IPS-20b (cell line): Measurements from ENCODE around the gene CDK5.
"Not testable (repeated sequence)": the region's sequence is repeated elsewhere in the genome, so short reads cannot be mapped to it uniquely, and the experiment has no call there.

Experiments used
- H3K27ac ChIP-seq: one replicate; pipeline ENCODE4 v1.5.1; 2013; ENCODE audit warnings: low read length
- H3K27me3 ChIP-seq: 2 replicates; pipeline ENCODE4 v1.6.1; 2013; ENCODE audit warnings: mild to moderate bottlenecking, low read length, inconsistent platforms; ENCODE audit not compliant: insufficient read depth
- H3K36me3 ChIP-seq: 2 replicates; pipeline ENCODE4 v1.6.1; 2013; ENCODE audit warnings: low read depth, mild to moderate bottlenecking, inconsistent platforms, low read length, moderate library complexity; ENCODE audit not compliant: insufficient read depth
- H3K4me1 ChIP-seq: 2 replicates; pipeline ENCODE4 v1.6.1; 2013; ENCODE audit warnings: mild to moderate bottlenecking, control low read depth, inconsistent platforms, low read length, moderate library complexity; ENCODE audit not compliant: insufficient read depth
- H3K4me3 ChIP-seq: 2 replicates; pipeline ENCODE4 v1.5.1; 2013; ENCODE audit warnings: mild to moderate bottlenecking, low read length, inconsistent platforms
- H3K9ac ChIP-seq: 2 replicates; pipeline ENCODE4 v1.6.1; 2013; ENCODE audit warnings: low read depth, mild to moderate bottlenecking, inconsistent platforms, low read length, moderate library complexity
- H3K9me3 ChIP-seq: 2 replicates; pipeline ENCODE4 v1.6.1; 2013; ENCODE audit warnings: mild to moderate bottlenecking, low read depth, low read length, inconsistent platforms; ENCODE audit not compliant: insufficient read depth

Gene CDK5

GRCh38 chr7:151047976-151048815 lies 9.5 kb downstream of the CDK5 start, which contains the start of gene ASIC3:
Gene ASIC3 (plus strand): TSS chr7:151048531. CDS start chr7:151048886, 355 bp downstream.
- Histone ChIP-seq H3K36me3 (no peaks in the 10 kb centered on the region), H3K9me3 (no peaks in the 10 kb centered on the region), H3K4me1 (no peaks in the 10 kb centered on the region), H3K27ac (no peak within 1 kb of the TSS), H3K9ac (no peak within 1 kb of the TSS), H3K4me3 (no peak within 1 kb of the TSS), H3K27me3 (peaks cover 46% of the 10 kb centered on the region)

- H3K27me3 ChIP-seq: peaks cover 34% of the 10 kb centered on the region
- no peaks in the 10 kb centered on the region for H3K9me3 ChIP-seq
- H3K36me3 ChIP-seq: no peaks in the 10 kb centered on the region
- H3K27ac ChIP-seq: no peak overlapping the region
- no peak overlapping the region for H3K4me3 ChIP-seq
- no peaks in the 10 kb centered on the region for H3K4me1 ChIP-seq
- H3K9ac ChIP-seq: no peak overlapping the region
Observed at GRCh38 chr7:151046603-151047573, 10.8 kb downstream of the CDK5 start.

- Histone ChIP-seq H3K9me3 (no peaks in the 10 kb centered on the region), H3K36me3 (no peaks in the 10 kb centered on the region), H3K9ac (no peak overlapping the region), H3K4me1 (no peaks in the 10 kb centered on the region), H3K27me3 (peaks cover 25% of the 10 kb centered on the region), H3K27ac (no peak overlapping the region), H3K4me3 (no peak overlapping the region)
Observed at GRCh38 chr7:151045967-151046366, 11.7 kb downstream of the CDK5 start.

GRCh38 chr7:151045262-151045661 lies 12.4 kb downstream of the CDK5 start:
- no peak overlapping the region for H3K27ac ChIP-seq
- H3K36me3 ChIP-seq: no peaks in the 10 kb centered on the region
- peaks cover 18% of the 10 kb centered on the region for H3K27me3 ChIP-seq
- H3K9ac ChIP-seq: no peak overlapping the region
- no peak overlapping the region for H3K4me3 ChIP-seq
- no peaks in the 10 kb centered on the region for H3K9me3 ChIP-seq
- no peaks in the 10 kb centered on the region for H3K4me1 ChIP-seq

- Histone ChIP-seq H3K27me3 (peaks cover 5% of the 10 kb centered on the region), H3K27ac (no peak overlapping the region), H3K4me1 (no peaks in the 10 kb centered on the region), H3K4me3 (no peak overlapping the region), H3K9ac (no peak overlapping the region), H3K9me3 (no peaks in the 10 kb centered on the region), H3K36me3 (no peaks in the 10 kb centered on the region)
Observed at GRCh38 chr7:151043959-151044358, 13.7 kb downstream of the CDK5 start.

GRCh38 chr7:151043449-151043848 lies 14.2 kb downstream of the CDK5 start:
- H3K27ac ChIP-seq, H3K27me3 ChIP-seq, H3K9ac ChIP-seq, H3K36me3 ChIP-seq, H3K4me3 ChIP-seq, H3K4me1 ChIP-seq, H3K9me3 ChIP-seq: not testable (repeated sequence)

- no peaks in the 10 kb centered on the region for H3K27me3 ChIP-seq
- 0 out of 2 replicates have a peak, but pooled peaks cover 4% of the 10 kb centered on the region for H3K36me3 ChIP-seq
- no peak overlapping the region for H3K27ac ChIP-seq
- H3K4me1 ChIP-seq: no peaks in the 10 kb centered on the region
- no peak overlapping the region for H3K4me3 ChIP-seq
- no peak overlapping the region for H3K9ac ChIP-seq
- no peaks in the 10 kb centered on the region for H3K9me3 ChIP-seq
Observed at GRCh38 chr7:151040616-151041375, 16.9 kb downstream of the CDK5 start.

- Histone ChIP-seq H3K4me3 (no peak overlapping the region), H3K9me3 (no peaks in the 10 kb centered on the region), H3K36me3 (peaks cover 8% of the 10 kb centered on the region; the same call in 1 of the 2 replicates), H3K27me3 (no peaks in the 10 kb centered on the region), H3K27ac (no peak overlapping the region), H3K9ac (no peak overlapping the region), H3K4me1 (no peaks in the 10 kb centered on the region)
Observed at GRCh38 chr7:151039850-151040548, 17.7 kb downstream of the CDK5 start.

GRCh38 chr7:151038951-151039849 lies 18.5 kb downstream of the CDK5 start:
- no peak overlapping the region for H3K9ac ChIP-seq
- H3K27me3 ChIP-seq: no peaks in the 10 kb centered on the region
- H3K36me3 ChIP-seq: peaks cover 12% of the 10 kb centered on the region; the same call in 1 of the 2 replicates
- H3K4me3 ChIP-seq: no peak overlapping the region
- no peaks in the 10 kb centered on the region for H3K9me3 ChIP-seq
- H3K27ac ChIP-seq: no peak overlapping the region
- no peaks in the 10 kb centered on the region for H3K4me1 ChIP-seq

- Histone ChIP-seq H3K4me3 (no peak overlapping the region), H3K27ac (no peak overlapping the region), H3K27me3 (no peaks in the 10 kb centered on the region), H3K9ac (no peak overlapping the region), H3K9me3 (no peaks in the 10 kb centered on the region), H3K4me1 (no peaks in the 10 kb centered on the region), H3K36me3 (peaks cover 14% of the 10 kb centered on the region; the same call in 1 of the 2 replicates)
Observed at GRCh38 chr7:151035902-151036301, 21.8 kb downstream of the CDK5 start.
